Left hindlimb (tissue), 1 donor: ENCODE results near the gene LDB3.

Source experiments
- DNase-seq: peaks from one replicate; pipeline ENCODE4 v3.0.0-alpha.2; 2018

LDB3 gene

GRCh38 chr10:86665218-86665607 is 3.1 kb upstream of the LDB3 start:
- no peak for DNase-seq

GRCh38 chr10:86665868-86666267 is 2.4 kb upstream of the LDB3 start:
- no peak for DNase-seq

GRCh38 chr10:86666538-86666937 is 1.8 kb upstream of the LDB3 start:
- DNase-seq, result no peak

GRCh38 chr10:86667421-86668181 is 710 bp upstream of the LDB3 start:
- peak; percentile 67 for DNase-seq

- DNase-seq, result no peak
Measured at GRCh38 chr10:86670290-86670811, 2.0 kb downstream of the LDB3 start.

- no peak for DNase-seq
Measured at GRCh38 chr10:86670876-86671275, 2.6 kb downstream of the LDB3 start.

- no peak for DNase-seq
Measured at GRCh38 chr10:86671419-86671818, 3.1 kb downstream of the LDB3 start.

GRCh38 chr10:86671985-86672710 is 3.8 kb downstream of the LDB3 start:
- DNase-seq, result peak; percentile 63

GRCh38 chr10:86673216-86673826 is 5.0 kb downstream of the LDB3 start:
- no peak for DNase-seq

GRCh38 chr10:86673827-86674581 is 5.7 kb downstream of the LDB3 start:
- no peak for DNase-seq

- DNase-seq, result no peak
Measured at GRCh38 chr10:86674912-86675311, 6.6 kb downstream of the LDB3 start.

GRCh38 chr10:86677374-86677773 is 9.1 kb downstream of the LDB3 start:
- no peak for DNase-seq

- DNase-seq, result no peak
Measured at GRCh38 chr10:86678999-86679792, 10.9 kb downstream of the LDB3 start.

GRCh38 chr10:86681047-86681446 is 12.7 kb downstream of the LDB3 start:
- no peak for DNase-seq

- no peak for DNase-seq
Measured at GRCh38 chr10:86681722-86682386, 13.5 kb downstream of the LDB3 start.

- no peak for DNase-seq
Measured at GRCh38 chr10:86682675-86683074, 14.4 kb downstream of the LDB3 start.

- DNase-seq, result no peak
Measured at GRCh38 chr10:86684331-86685097, 16.2 kb downstream of the LDB3 start.

- no peak for DNase-seq
Measured at GRCh38 chr10:86685416-86685815, 17.1 kb downstream of the LDB3 start.

GRCh38 chr10:86685893-86686632 is 17.8 kb downstream of the LDB3 start:
- no peak for DNase-seq

- no peak for DNase-seq
Measured at GRCh38 chr10:86686972-86687371, 18.7 kb downstream of the LDB3 start.
